Stimulated activated CD8-positive, alpha-beta memory T cell treated with anti-CD3 and anti-CD28 coated beads, Interleukin-4, amount 100 ng/mL, for 4 hours (primary cell): ENCODE measurements around the gene ICAM5.
"Not testable (repeated sequence)": the region's sequence is repeated elsewhere in the genome, so short reads cannot be mapped to it uniquely, and the experiment has no call there.

Experiments
- DNase-seq, 2 donors: peaks; one replicate each; pipeline ENCODE4 v3.0.0-alpha.2; 2020; ENCODE audit warnings: low read depth in 2 of 2, low spot score in 1 of 2

ICAM5 gene

GRCh38 chr19:10270180-10270615, 19.6 kb upstream of the ICAM5 start:
- DNase-seq: peak in 1 of 2 donors; percentile 68

- peak in 1 of 2 donors; percentile 75 for DNase-seq
Observed at GRCh38 chr19:10270616-10271394, 18.9 kb upstream of the ICAM5 start, which contains the start of gene ICAM1. TSS of gene ICAM1 (plus strand) at chr19:10271120. CDS start at chr19:10271160, 40 bp downstream.

GRCh38 chr19:10271543-10272086, 18.1 kb upstream of the ICAM5 start:
- DNase-seq: no peak

- no peak for DNase-seq
Observed at GRCh38 chr19:10274589-10274988, 15.2 kb upstream of the ICAM5 start.

DNA sequence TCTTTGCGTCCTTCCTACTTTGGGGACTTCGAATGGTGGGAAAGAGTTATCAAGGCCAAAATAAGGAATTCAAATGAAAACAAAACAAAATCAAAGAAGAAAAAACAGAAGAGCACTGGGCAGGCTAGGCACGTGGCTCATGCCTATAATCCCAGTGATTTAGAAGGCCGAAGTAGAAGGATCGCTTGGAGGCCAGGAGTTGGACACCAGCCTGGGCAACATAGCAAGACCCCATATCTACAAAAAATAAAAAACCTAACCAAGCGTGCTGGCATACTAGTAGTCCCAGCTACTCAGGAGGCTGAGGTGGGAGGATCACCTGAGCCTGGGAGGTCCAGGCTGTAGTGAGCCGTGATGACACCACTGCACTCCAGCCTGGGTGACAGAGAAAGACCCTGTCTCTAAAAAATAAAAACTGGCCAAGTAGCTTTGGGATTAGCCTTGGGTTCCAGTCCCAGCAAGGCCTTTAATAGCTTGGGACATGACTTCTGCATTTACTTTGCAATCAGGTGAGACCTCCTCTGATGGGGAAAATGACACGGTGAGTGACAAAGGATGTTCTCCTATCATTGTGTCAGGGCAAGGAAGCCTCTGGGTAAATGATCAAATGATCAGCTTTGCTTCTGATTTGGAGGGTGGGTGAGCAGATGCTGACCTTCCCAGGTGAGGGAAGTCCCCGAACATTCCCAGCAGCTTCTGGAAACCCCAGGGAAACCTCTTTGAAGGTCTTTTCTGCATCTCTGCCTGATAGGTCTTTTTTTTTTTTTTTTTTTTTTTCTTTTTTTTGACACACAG, 11.8 kb upstream of the ICAM5 start:
- no peak for DNase-seq

DNA sequence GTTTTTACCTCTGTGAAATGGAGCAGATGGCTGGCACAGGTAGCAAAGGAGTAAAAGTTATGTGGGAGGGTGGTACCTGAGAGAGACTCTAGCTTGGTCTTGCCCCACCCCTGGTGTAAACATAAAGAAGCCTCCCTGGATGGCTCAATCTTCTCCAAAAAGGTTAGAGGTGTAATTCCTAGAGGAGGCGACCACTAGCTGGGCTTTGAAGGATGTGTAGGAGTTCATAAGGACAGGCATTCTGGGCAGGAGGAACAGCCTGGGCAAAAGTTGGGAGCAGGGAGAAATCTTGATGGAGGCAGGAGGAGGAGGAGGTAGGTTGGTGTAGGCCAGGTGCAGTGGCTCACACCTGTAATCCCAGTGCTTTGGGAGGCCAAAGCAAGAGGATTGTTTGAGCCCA, 10.8 kb upstream of the ICAM5 start:
- no peak for DNase-seq

- no peak for DNase-seq
Observed at GRCh38 chr19:10279737-10280442, 9.9 kb upstream of the ICAM5 start.

GRCh38 chr19:10282043-10282442, 7.7 kb upstream of the ICAM5 start:
- DNase-seq: not testable (repeated sequence)

- DNase-seq: no peak
Observed at GRCh38 chr19:10283301-10284064, 6.3 kb upstream of the ICAM5 start.

DNA sequence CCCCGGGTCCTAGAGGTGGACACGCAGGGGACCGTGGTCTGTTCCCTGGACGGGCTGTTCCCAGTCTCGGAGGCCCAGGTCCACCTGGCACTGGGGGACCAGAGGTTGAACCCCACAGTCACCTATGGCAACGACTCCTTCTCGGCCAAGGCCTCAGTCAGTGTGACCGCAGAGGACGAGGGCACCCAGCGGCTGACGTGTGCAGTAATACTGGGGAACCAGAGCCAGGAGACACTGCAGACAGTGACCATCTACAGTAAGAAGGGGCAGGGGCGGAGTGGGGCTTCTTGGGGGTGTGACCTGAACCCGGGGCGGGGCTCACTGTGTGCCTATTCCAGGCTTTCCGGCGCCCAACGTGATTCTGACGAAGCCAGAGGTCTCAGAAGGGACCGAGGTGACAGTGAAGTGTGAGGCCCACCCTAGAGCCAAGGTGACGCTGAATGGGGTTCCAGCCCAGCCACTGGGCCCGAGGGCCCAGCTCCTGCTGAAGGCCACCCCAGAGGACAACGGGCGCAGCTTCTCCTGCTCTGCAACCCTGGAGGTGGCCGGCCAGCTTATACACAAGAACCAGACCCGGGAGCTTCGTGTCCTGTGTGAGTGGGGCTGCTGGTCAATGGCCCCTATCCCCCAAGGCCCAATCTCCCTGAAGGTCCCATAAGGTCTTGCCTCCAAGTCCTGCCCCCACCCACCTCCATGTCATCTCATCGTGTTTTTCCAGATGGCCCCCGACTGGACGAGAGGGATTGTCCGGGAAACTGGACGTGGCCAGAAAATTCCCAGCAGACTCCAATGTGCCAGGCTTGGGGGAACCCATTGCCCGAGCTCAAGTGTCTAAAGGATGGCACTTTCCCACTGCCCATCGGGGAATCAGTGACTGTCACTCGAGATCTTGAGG, 5.4 kb upstream of the ICAM5 start:
- DNase-seq: no peak

DNA sequence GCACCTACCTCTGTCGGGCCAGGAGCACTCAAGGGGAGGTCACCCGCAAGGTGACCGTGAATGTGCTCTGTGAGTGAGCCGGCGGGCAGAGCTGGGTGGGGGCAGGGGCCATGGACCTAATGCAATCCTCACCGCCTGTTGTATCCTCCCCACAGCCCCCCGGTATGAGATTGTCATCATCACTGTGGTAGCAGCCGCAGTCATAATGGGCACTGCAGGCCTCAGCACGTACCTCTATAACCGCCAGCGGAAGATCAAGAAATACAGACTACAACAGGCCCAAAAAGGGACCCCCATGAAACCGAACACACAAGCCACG, 4.8 kb upstream of the ICAM5 start:
- no peak for DNase-seq

DNA sequence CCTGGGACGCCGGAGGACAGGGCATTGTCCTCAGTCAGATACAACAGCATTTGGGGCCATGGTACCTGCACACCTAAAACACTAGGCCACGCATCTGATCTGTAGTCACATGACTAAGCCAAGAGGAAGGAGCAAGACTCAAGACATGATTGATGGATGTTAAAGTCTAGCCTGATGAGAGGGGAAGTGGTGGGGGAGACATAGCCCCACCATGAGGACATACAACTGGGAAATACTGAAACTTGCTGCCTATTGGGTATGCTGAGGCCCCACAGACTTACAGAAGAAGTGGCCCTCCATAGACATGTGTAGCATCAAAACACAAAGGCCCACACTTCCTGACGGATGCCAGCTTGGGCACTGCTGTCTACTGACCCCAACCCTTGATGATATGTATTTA, 4.4 kb upstream of the ICAM5 start:
- no peak for DNase-seq

DNA sequence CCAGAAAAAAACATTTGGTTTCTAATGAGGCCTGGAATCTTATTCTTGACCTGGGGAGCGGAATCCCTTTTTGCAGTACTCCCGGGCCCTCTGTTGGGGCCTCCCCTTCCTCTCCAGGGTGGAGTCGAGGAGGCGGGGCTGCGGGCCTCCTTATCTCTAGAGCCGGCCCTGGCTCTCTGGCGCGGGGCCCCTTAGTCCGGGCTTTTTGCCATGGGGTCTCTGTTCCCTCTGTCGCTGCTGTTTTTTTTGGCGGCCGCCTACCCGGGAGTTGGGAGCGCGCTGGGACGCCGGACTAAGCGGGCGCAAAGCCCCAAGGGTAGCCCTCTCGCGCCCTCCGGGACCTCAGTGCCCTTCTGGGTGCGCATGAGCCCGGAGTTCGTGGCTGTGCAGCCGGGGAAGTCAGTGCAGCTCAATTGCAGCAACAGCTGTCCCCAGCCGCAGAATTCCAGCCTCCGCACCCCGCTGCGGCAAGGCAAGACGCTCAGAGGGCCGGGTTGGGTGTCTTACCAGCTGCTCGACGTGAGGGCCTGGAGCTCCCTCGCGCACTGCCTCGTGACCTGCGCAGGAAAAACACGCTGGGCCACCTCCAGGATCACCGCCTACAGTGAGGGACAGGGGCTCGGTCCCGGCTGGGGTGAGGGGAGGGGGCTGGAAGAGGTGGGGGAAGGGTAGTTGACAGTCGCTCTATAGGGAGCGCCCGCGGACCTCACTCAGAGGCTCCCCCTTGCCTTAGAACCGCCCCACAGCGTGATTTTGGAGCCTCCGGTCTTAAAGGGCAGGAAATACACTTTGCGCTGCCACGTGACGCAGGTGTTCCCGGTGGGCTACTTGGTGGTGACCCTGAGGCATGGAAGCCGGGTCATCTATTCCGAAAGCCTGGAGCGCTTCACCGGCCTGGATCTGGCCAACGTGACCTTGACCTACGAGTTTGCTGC, 2.7 kb upstream of the ICAM5 start, which contains the start of gene ICAM4:
Gene ICAM4, plus strand, starts transcription at position 153 of the 935 bp plus-strand sequence. Its CDS starts 58 bp downstream, at position 211.
- no peak for DNase-seq

DNA sequence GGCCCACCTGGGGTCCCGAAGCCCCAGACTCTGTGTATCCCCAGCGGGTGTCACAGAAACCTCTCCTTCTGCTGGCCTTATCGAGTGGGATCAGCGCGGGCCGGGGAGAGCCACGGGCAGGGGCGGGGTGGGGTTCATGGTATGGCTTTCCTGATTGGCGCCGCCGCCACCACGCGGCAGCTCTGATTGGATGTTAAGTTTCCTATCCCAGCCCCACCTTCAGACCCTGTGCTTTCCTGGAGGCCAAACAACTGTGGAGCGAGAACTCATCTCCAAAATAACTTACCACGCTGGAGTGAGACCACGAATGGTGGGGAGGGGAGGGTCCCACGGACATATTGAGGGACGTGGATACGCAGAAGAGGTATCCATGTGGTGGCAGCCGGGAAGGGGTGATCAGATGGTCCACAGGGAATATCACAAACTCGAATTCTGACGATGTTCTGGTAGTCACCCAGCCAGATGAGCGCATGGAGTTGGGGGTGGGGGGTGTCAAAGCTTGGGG, 1.0 kb upstream of the ICAM5 start:
- no peak for DNase-seq

DNA sequence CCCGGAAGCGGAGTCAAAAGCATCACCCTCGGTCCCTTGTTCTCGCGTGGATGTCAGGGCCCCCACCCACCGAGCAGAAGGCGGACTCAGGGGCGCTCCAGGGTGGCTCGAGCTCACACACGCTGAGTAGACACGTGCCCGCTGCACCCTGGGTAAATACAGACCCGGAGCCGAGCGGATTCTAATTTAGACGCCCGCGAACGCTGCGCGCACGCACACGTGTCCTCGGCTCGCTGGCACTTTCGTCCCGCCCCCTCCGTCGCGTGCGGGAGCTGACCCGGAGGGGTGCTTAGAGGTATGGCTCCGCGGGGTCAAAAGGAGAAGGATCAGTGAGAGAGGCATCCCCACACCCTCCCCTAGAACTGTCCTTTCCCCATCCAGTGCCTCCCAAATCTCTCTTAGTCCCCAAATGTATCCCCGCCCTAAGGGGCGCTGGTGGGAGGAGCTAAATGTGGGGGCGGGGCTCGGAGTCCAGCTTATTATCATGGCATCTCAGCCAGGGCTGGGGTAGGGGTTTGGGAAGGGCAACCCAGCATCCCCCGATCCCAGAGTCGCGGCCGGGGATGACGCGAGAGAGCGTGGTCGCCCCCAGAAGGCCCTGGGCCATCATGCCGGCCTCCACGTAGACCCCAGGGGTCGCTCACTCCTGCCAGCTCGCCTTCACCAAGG, 451 bp upstream of the ICAM5 start:
- DNase-seq: peak in 1 of 2 donors; percentile 51

DNA sequence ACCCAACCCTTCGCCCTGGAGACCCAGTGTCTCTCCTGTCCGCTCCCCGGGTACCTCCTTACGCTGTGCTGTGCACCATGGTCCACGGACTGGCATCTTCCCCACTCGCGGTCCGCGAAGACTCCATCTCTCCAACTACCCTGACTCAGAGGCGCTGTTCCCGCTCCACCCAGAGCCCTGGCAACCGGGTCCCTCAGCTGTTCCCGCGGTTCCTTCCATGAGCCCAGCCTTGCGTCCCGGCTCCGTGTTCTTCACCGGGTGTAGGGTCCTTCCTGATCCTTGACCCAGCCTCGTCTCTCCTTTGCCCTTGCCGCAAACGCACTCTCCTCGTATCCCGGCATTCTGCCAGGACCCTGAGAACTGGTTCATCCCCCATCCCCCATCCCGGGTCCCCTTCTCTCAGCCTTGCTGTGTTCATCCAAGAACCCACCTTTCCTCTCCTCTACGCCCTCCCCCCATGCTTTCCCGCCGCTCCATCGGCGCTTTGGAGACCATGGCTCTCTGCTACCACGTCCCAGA, 664 bp downstream of the ICAM5 start:
- no peak for DNase-seq

GRCh38 chr19:10290876-10291553, 1.3 kb downstream of the ICAM5 start:
- DNase-seq: peak in 1 of 2 donors; percentile 40
